Measurements from ENCODE around the gene CHGA.

DNA sequence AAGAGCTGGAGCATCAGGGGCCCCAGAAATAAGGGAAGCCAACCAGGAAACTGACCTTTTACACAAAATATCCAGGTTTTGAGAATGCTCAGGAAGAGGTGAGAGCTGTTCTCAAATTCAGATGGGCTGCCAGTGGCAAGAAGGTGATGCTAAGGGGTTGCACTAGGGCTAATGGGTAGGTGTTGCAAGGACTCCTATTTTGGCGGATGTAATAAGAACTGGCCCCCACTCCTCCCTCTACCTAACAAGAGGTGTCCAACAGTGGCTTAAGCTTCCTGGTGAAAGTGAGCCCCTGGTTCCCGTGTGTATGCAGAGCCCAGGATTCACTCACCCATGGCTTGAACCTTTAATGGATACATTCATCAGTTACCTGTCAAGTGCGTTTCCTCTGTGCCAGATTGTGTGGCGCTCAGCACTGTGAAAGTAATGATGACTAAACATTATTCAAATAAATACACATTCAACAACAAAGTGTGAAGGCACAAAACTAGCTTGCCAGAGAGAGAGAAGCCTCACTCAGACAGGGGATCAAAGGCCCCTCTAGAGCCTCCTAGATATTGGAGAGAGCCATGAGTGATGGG is 705 bp upstream of the CHGA start:
- TF ChIP-seq HDAC2 (IDR thresholded peaks at IDR 0.05): no peak
- TF ChIP-seq ESRRA (IDR thresholded peaks at IDR 0.05; ENCODE audit: borderline replicate concordance, low read length): no peak
- no peak for TF ChIP-seq POLR2A (IDR thresholded peaks at IDR 0.05; ENCODE audit: low read length)
- TF ChIP-seq MAX (IDR thresholded peaks at IDR 0.05): no peak
- no peak for TF ChIP-seq CTCF (IDR thresholded peaks at IDR 0.05)
- no peak for TF ChIP-seq TP53 (CRISPR knock-in tag; IDR thresholded peaks at IDR 0.05)
- no peak for TF ChIP-seq USF2 (IDR thresholded peaks at IDR 0.05)
- no peak for TF ChIP-seq RCOR1 (IDR thresholded peaks at IDR 0.05; ENCODE audit: low read depth, low read length)
